Measurements from ENCODE around the gene TASOR.
"Not testable (repeated sequence)": the region's sequence is repeated elsewhere in the genome, so short reads cannot be mapped to it uniquely, and the experiment has no call there.

- TF ChIP-seq POLR2AphosphoS5 (IDR thresholded peaks at IDR 0.05; ENCODE audit: borderline replicate concordance, low read depth, low read length); EZH2 (IDR thresholded peaks at IDR 0.05): not testable (repeated sequence)
These were observed 8.9 kb upstream of the TASOR start for GRCh38 chr3:56692001-56692365.
